ENCODE results near the gene GAB3.
A peak's percentile ranks its signal among the peaks of the same experiment; 100 is the strongest.
"Not testable (repeated sequence)": the region's sequence is repeated elsewhere in the genome, so short reads cannot be mapped to it uniquely, and the experiment has no call there.

Gene GAB3

GRCh38 chrX:154696676-154697045, 54.2 kb downstream of the GAB3 start:
- TF ChIP-seq, protein P1, sequence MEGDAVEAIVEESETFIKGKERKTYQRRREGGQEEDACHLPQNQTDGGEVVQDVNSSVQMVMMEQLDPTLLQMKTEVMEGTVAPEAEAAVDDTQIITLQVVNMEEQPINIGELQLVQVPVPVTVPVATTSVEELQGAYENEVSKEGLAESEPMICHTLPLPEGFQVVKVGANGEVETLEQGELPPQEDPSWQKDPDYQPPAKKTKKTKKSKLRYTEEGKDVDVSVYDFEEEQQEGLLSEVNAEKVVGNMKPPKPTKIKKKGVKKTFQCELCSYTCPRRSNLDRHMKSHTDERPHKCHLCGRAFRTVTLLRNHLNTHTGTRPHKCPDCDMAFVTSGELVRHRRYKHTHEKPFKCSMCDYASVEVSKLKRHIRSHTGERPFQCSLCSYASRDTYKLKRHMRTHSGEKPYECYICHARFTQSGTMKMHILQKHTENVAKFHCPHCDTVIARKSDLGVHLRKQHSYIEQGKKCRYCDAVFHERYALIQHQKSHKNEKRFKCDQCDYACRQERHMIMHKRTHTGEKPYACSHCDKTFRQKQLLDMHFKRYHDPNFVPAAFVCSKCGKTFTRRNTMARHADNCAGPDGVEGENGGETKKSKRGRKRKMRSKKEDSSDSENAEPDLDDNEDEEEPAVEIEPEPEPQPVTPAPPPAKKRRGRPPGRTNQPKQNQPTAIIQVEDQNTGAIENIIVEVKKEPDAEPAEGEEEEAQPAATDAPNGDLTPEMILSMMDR (conservative IDR thresholded peaks at IDR 0.05; ENCODE audit: low read depth): no peak
- ChIA-PET CTCF (no interaction called here), POLR2A (ENCODE audit: low non-redundant PET) (no interaction called here)
- H3K27ac ChIP-seq: peak overlapping the region; percentile 85
- DNase-seq (ENCODE audit: low spot score): no peak

DNA sequence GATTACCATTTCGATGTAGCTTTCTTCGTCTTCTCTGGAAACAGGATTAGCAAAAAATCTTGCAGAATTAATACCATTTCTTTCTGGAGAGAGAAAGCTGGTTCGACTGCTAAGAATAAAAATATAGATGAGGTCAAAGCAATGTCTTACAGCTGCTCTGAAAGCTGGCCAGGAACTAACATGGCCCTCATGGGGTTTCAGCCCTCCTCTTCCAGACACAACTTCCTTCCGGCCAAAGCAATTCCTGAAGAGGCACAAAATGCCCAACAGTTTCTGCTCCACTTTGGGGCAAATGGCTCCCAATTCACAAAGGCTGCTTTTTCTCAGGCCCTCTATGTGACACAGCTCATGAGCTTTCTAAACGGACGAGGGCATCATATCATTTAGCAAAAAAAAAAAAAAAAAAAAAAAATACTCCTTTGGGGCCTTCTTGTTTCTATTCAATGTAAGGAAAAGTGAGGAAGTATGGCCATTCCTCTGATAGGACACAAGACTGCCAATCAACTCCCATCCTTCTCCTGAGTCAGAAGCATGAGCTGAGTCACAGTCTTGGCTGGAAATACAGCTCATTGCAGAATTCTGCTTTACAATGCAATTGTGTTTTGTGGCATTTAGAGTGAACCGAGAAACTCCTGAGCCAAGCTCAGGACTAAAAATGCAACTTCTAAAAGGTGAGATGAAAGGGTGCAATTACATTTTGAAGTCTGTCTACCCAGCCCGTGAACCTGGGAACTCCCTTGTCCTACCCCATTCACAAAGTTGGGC, 54.8 kb downstream of the GAB3 start:
- TF ChIP-seq, protein P1 (conservative IDR thresholded peaks at IDR 0.05; ENCODE audit: low read depth): no peak
- peak; percentile 69 for DNase-seq (ENCODE audit: low spot score)
- H3K27ac ChIP-seq: peak overlapping the region; percentile 85
- ChIA-PET CTCF (no interaction called here), POLR2A (ENCODE audit: low non-redundant PET) (no interaction called here)

GRCh38 chrX:154693394-154693793, 57.5 kb downstream of the GAB3 start:
- ChIA-PET CTCF (no interaction called here), POLR2A (ENCODE audit: low non-redundant PET) (no interaction called here)
- no peak overlapping the region for H3K27ac ChIP-seq
- DNase-seq (ENCODE audit: low spot score): no peak
- TF ChIP-seq, protein P1 (conservative IDR thresholded peaks at IDR 0.05; ENCODE audit: low read depth): no peak

DNA sequence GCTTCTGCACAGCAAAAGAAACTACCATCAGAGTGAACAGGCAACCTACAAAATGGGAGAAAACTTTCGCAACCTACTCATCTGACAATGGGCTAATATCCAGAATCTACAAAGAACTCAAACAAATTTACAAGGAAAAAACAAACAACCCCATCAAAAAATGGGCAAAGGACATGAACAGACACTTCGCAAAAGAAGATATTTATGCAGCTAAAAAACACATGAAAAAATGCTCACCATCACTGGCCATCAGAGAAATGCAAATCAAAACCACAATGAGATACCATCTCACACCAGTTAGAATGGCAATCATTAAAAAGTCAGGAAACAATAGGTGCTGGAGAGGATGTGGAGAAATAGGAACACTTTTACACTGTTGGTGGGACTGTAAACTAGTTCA, 60.4 kb downstream of the GAB3 start:
- CTCF ChIA-PET; DNase-seq (ENCODE audit: low spot score); POLR2A ChIA-PET (ENCODE audit: low non-redundant PET); H3K27ac ChIP-seq: not testable (repeated sequence)

DNA sequence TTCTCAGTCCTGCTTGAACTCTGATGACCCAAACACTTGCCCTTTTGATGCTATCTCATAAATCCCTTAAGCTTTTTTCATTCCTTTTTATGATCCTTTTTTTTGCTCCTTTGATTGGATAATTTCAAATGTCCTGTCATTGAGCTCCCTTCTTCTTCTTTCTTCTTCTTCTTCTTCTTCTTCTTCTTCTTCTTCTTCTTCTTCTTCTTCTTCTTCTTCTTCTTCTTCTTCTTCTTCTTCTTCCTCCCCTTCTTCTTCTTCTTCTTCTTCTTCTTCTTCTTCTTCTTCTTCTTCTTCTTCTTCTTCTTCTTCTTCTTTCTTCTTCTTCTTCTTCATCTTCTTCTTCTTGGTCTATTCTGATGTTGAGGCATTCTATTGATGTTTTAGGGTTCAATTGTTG, 78.8 kb downstream of the GAB3 start:
- H3K27ac ChIP-seq; DNase-seq (ENCODE audit: low spot score); CTCF ChIA-PET; POLR2A ChIA-PET (ENCODE audit: low non-redundant PET): not testable (repeated sequence)

- CTCF ChIA-PET; POLR2A ChIA-PET (ENCODE audit: low non-redundant PET); DNase-seq (ENCODE audit: low spot score); H3K27ac ChIP-seq: not testable (repeated sequence)
Observed at GRCh38 chrX:154670848-154671247, 80.0 kb downstream of the GAB3 start.

DNA sequence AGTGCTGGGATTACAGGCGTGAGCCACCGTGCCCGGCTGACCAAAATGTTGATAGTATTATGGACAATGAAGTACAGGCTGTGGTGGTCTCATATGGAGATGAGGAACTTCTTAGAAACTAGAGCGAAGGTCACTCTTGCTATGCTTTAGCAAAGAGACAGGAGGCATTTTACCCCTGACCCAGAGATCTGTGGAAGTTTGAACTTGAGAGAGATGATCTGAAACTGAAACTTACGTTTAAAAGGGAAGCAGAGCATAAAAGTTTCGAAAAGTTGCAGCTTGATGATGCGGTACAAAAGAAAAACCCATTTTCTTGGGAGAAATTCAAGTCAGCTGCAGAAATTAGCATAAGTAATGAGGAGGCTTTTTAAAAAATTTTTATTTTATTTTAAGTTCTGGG, 89.0 kb downstream of the GAB3 start:
- CTCF ChIA-PET: no interaction called here
- no peak for DNase-seq (ENCODE audit: low spot score)

GRCh38 chrX:154661170-154661569, 89.7 kb downstream of the GAB3 start:
- TF ChIP-seq, protein P1 (conservative IDR thresholded peaks at IDR 0.05; ENCODE audit: low read depth): no peak

More for the DNA sequence above, 89.0 kb downstream of the GAB3 start:
- TF ChIP-seq, protein P1 (conservative IDR thresholded peaks at IDR 0.05; ENCODE audit: low read depth): no peak
- POLR2A ChIA-PET (ENCODE audit: low non-redundant PET): no interaction called here
- no peak overlapping the region for H3K27ac ChIP-seq

More at GRCh38 chrX:154661170-154661569, 89.7 kb downstream of the GAB3 start:
- H3K27ac ChIP-seq: no peak overlapping the region
- no peak for DNase-seq (ENCODE audit: low spot score)
- ChIA-PET CTCF (no interaction called here), POLR2A (ENCODE audit: low non-redundant PET) (no interaction called here)

Data from RWPE1 (cell line).